ENCODE measurements around the gene PLCB1. TPM values are rescaled to one million over a fixed set of nuclear protein-coding genes. Genes with fewer than 3 reads are reported as not detected.

PLCB1 gene
- total and polyA plus RNA-seq, 2 of the 4 experiments (the other 2 are of a cell fraction), result 5.6 to 16.1 TPM

DNA sequence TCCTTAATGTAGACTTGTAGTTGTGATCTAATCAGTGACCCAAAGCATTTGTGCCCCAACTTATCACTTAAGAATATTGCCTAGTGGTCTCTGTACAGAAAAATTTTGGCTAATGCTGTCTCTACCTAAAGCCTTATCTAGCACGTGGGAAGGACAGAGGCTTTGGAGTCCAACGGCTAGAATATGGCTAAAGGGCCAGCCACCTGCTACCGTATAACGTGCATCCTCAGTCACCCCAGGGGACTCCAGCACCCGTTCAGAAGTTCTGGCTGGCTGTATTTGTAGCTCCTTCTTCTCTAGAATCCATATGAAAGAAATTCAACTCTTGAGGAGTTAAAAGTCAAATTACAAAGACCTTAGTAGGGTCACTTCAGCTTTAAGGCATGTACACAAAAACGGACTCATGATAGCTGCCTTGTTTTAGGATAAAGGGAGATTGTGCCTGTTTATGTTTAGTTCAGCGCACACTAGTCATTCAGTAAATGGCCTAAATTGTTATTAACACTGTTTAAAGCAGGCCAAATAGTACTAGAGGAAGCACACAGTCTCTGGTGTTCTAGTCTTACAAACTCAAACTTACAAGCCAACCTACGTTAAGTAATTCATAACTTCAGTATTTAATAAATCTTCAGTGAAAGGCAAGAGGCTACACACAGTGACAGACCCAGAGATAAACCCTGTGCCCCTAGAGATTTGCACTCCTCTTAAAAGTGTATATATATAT is 529.3 kb downstream of the PLCB1 start:
- Histone ChIP-seq H2AK5ac (ENCODE audit: low read depth, low read length) (no peak overlapping the region), H2BK5ac (ENCODE audit: low read depth, low read length, poor library complexity, severe bottlenecking) (no peak overlapping the region), H3K9ac (ENCODE audit: low read depth, low read length) (no peak overlapping the region), H3K9me1 (ENCODE audit: insufficient read depth, low read length) (no peaks in the 10 kb centered on the region), H2BK15ac (ENCODE audit: low read depth, low read length) (no peak overlapping the region), H3K14ac (replicated peaks; ENCODE audit: low read depth, low read length) (no peak overlapping the region), H3K4ac (ENCODE audit: low read depth, low read length) (no peak overlapping the region), H3K4me3 (ENCODE audit: insufficient read depth, low read depth, low read length) (no peak overlapping the region), H3K27me3 (ENCODE audit: control insufficient read depth, insufficient read depth, low read length) (no peaks in the 10 kb centered on the region), H3K4me2 (ENCODE audit: low read depth, low read length) (no peak overlapping the region), H3K27ac (ENCODE audit: insufficient read depth, low read length) (no peak overlapping the region), H3K9me3 (ENCODE audit: control insufficient read depth, insufficient read depth, low read length) (no peaks in the 10 kb centered on the region), H4K91ac (ENCODE audit: insufficient read depth, low read depth, low read length) (no peak overlapping the region), H2BK20ac (ENCODE audit: low read depth, low read length) (no peak overlapping the region), H2AFZ (replicated peaks; ENCODE audit: low read length, poor library complexity) (no peak overlapping the region), H3K36me3 (ENCODE audit: control insufficient read depth, insufficient read depth, low read length) (no peaks in the 10 kb centered on the region), H4K20me1 (ENCODE audit: insufficient read depth, low read length) (no peaks in the 10 kb centered on the region), H4K5ac (ENCODE audit: low read depth, low read length) (no peak overlapping the region), H2BK120ac (ENCODE audit: low read depth, low read length) (no peak overlapping the region), H3K79me1 (ENCODE audit: low read depth in 1 of 2, low read length in 2 of 2) (no peaks in the 10 kb centered on the region), H3K18ac (ENCODE audit: low read depth, low read length) (no peak overlapping the region), H3K23ac (ENCODE audit: low read depth, low read length) (no peak overlapping the region), H4K8ac (ENCODE audit: low read depth in 2 of 2, low read length in 2 of 2) (no peak overlapping the region), H3K4me1 (ENCODE audit: control insufficient read depth, insufficient read depth, low read length) (peaks cover 1% of the 10 kb centered on the region; the same call in 1 of the 2 replicates), H2AK9ac (replicated peaks; ENCODE audit: low read depth, low read length, poor library complexity) (no peak overlapping the region), H3K56ac (ENCODE audit: extremely low read depth, insufficient read depth, low read length) (no peak overlapping the region)
- ChIA-PET POLR2A (ENCODE audit: unreplicated experiment) (no interaction called here), CTCF (no interaction called here)
- no TSS peak for BruUV-seq (replicated peaks)
- ATAC-seq (ENCODE audit: low read depth) (no peak), DNase-seq (no peak)
- dilution Hi-C loops (cut with HindIII; ENCODE audit: low sequenced_read_pairs, unreplicated experiment) (no loop called here), intact Hi-C loops (cut with micrococcal nuclease) (no loop called here), in situ Hi-C loops (cut with MboI; ENCODE audit: low sequenced_read_pairs) (no loop called here)
- TF ChIP-seq RFX5 (IDR thresholded peaks at IDR 0.05; ENCODE audit: low read depth, low read length) (no peak), FOS (IDR thresholded peaks at IDR 0.05; ENCODE audit: low read depth, low read length) (no peak), USF2 (IDR thresholded peaks at IDR 0.05; ENCODE audit: low read depth, low read length) (no peak), MXI1 (IDR thresholded peaks at IDR 0.05; ENCODE audit: borderline replicate concordance, low read depth, low read length) (no peak), BHLHE40 (IDR thresholded peaks at IDR 0.05; ENCODE audit: low read depth, low read length) (no peak), MAFK (IDR thresholded peaks at IDR 0.05; ENCODE audit: low read depth, low read length) (no peak), SMC3 (IDR thresholded peaks at IDR 0.05; ENCODE audit: low read depth, low read length) (no peak), MAZ (IDR thresholded peaks at IDR 0.05; ENCODE audit: borderline replicate concordance, low read depth, low read length) (no peak), RCOR1 (IDR thresholded peaks at IDR 0.05; ENCODE audit: insufficient replicate concordance, low read length) (no peak), RAD21 (IDR thresholded peaks at IDR 0.05; ENCODE audit: low read length) (no peak), CTCF (conservative IDR thresholded peaks at IDR 0.05; ENCODE audit: low read depth, low read length) (no peak), NFE2L2 (IDR thresholded peaks at IDR 0.05; ENCODE audit: low read depth, low read length) (no peak)
- no CpG with 5 or more reads among the region's 8 CpGs for WGBS, 2 experiments (ENCODE audit: extremely low coverage in 2 of 2, insufficient read length in 1 of 2)
